Measurements from ENCODE around the gene SNCA. TPM values are rescaled to one million over a fixed set of nuclear protein-coding genes. Genes with fewer than 3 reads are reported as not detected.

Gene SNCA
- total RNA-seq, 1 donor from 2014 or later = 0.20 TPM

DNA sequence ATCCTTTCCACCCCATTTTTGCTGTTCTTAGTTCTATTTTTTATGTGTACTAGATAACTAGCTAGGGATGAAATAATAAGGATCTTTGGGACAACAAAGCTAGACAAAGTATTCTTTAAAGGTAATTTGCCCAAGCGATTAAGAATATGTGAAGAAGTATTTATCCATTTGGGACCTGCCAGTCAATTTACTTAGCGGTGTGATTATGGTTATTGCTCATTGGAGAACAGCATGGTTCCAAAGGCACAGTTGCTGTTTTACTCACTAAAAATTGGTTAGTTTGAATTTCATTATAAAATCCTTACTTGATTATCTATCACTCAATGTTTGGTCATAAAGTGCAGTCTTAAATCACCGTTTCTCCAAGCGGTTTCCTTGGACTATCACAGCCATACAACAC lies 124.1 kb downstream of the SNCA start:
- DNase-seq (ENCODE audit: low spot score) (no peak), ATAC-seq (no peak)

DNA sequence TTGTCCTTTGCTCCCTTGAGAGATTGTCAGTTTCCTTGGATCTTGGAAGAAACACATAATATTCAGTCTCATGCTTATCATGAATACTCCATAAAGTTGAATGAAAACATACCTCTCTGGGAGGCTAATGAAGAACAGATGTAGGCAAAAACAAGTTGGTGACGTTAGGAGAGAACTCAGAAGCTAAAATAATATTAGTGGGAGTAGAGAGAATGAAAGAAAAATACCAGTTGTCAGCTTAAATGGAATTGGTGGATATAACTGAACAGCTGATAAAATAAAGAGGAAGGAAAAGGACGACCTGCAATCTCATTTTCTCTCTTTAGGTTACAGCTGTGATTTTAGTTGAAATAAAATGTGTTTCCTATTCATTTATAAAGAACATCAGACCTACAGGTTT lies 124.8 kb downstream of the SNCA start:
- DNase-seq (ENCODE audit: low spot score) (no peak), ATAC-seq (no peak)

DNA sequence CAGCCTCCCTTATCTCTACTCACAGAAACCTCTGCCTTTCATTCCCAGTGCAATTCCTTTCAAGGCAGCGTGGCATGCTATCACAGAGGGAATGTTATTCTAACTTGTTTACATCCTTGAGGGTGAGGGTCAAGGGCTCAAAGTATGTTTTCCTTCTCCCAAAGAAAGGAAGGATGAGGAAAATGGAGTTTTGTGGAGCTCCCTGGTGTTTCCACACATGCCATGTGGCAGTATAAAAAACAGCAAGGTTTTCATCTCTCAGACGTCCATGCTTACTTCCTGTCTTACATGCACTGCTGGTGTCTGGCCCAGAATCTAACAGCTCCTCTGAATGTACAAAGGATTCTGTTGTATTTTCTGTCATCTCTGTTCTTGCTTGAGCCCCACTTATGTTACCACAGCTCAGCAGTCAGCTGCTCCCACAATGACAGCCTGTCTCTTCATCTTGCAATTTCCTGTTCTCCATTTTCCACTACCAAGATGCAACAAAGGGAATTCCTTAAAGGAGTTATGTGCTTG lies 128.0 kb downstream of the SNCA start:
- no peak for DNase-seq (ENCODE audit: low spot score)
- no peak for ATAC-seq

DNA sequence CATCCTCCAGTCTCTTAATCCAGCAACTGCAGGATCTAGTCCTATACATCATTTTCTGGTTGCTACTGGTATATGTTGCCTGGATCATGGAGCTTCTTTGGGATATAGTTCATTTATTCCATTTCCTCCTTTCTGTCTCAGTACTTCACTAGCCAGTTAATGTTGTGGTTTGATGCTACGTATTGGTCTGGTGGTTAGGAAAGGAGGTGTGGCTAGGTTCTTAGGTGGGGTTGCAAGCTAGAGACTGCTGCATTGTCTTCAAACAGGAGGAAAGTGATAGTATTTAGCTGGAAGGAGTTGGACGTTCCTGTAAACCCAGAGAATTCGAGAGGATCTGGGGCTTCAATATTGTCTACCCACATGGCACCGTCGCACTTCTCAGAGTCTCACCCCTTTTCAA lies 129.5 kb downstream of the SNCA start:
- ATAC-seq = no peak
- DNase-seq (ENCODE audit: low spot score) = no peak

DNA sequence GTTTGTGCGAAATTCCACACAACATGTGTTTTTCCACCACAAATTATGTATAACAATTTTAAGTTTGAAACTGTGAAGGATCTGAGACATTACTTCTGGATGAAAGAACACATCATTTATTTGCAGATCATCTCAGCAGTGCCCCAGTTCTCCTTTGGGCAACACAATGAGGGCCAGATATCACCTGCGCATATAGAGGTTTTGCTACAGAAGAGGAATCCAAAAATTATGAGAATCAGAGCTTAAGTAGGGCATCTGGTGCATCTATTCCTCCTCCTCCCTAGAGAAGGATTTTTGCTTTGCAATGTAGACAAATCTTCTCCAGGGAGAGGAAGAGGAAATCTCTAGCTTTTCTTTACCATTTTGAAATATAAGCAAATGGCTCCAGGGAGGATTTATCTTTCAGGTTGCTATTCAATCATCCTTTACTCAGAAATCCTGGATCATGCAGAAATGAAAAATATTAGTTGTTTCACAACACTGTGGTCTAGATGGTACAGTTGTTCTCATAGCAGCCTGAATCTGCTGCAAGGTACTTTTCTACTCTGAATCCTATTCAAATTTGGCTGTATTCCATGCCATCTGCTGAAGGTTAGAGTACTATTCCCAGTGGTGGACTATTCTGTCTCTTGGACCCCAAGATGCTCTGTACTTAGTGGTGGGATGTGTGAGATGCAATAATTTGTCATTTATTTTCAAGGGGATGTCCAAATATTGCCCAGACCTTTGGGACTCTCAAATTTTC lies 132.1 kb downstream of the SNCA start:
- ATAC-seq (no peak), DNase-seq (ENCODE audit: low spot score) (no peak)

DNA sequence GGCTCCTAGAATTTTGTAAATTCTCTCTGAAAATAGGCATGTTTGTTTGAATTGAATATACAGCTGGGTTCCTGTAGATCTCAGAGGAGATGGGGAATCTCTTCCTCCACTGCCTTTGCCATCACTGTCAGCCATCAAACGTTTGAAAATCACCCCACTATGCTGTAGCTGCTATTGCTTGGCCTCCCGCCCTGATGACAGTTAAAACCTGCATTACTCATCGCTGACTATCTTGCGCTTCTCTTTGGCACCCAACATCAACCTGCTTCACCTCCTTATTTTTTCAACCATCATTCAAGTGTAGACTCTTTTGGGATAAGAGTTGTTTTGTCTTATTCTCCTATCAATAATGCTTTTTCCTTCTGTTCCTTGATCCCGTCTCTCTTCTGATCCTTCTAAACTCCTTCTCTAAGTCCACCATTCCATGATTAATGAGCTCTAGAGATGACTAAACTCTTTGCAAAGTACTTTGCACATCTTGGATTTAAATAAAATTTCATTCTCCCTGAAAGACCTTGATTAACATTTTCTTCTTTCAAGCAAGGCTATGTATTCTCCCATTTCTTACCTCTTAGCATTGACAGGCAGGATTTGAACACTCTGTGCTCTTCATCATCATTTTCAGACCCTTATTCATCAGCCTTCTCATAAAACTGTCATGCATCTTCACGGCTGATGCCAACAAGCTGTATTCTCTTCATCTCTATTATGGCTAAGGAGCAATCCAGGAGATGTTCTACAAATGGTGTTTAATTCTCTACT lies 133.0 kb downstream of the SNCA start:
- no peak for DNase-seq (ENCODE audit: low spot score)

DNA sequence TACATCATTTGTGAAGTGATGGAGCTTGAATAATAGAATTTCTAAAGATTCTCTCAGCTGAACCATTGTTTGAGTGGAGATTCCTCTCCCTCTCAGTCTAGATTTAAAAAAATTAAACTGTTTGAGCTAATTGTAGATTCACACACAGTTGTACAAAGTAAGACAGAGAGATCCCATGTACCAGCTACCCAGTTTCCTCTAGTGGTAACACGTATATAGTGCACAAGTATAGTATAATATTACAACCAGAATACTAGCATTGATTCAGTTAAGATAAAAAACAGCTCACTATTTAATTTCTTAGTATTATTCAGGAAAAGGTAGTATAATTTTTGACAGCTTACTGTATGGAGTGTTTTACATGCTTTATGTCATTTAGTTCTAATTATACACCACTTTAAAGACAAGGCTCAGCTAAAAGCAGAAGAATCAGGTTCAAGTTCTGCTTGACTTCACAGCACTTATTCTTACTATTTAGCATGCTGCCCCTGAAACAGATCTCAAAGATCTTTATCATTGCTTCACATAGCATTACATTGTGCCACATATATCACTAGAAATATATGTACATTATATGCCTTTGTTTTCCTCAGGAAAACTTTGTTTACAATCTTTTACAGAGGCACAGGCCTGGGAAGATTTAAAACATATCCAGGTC lies 136.1 kb downstream of the SNCA start:
- DNase-seq (ENCODE audit: low spot score) = no peak
- ATAC-seq = no peak

More for the DNA sequence above, 133.0 kb downstream of the SNCA start:
- ATAC-seq = no peak

DNA sequence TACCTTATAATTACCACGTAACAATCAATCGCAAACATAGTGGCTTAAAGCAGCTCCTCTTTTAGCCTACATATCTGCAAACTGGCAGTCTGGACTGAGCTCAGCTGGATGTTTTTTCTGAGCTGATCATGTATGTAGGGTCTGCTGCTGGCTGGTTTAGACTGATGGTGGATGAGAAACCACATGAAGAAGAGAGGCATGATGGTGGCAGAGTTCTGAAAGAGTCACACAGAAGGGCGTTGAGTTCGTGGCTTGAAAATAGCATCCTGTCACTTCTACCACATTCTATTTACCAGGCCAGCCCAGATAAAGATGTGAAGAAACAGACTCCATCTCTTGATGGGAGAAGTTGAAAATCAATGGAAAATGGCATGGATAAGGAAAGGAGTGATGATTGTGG lies 151.3 kb downstream of the SNCA start:
- DNase-seq (ENCODE audit: low spot score) = no peak
- ATAC-seq = no peak

DNA sequence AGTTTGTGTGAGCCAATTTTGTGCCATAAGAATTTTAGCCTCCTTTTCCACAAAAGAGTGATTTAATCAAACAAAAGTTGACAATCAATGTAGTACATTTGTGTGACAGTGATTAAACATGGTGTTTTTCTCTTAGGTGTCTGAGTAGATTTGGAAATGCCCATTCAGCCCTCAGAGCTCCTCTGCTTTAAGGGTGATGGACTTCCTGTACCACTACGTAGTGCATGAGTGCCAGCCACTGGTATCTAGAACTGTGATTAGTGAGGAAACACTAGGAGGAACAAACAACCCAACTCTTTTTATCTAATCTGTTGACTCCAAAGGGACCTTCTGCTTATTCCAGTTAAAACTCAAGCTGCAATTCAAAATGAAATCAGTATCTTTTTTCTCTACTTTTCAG lies 151.7 kb downstream of the SNCA start:
- ATAC-seq = no peak

DNA sequence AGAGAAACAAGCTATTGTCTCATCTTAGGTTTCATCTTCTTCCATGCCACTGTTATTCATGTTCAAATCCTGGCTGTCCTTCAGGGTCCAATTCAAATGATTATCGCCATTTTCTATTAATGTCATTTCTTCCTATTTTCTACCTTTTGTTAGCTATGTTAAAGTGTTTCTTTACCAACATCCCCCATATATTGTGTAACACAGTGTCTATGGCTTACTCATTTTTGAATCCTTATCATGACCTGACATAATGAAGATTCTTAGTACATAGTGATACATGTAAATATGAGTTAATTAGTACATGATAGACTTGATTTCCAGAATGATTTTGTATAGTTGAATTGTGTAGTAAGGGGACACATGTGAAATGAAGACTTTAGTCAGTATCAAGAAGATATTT lies 152.4 kb downstream of the SNCA start:
- ATAC-seq = no peak
- DNase-seq (ENCODE audit: low spot score) = no peak

More for the DNA sequence above, 151.7 kb downstream of the SNCA start:
- DNase-seq (ENCODE audit: low spot score) = no peak

DNA sequence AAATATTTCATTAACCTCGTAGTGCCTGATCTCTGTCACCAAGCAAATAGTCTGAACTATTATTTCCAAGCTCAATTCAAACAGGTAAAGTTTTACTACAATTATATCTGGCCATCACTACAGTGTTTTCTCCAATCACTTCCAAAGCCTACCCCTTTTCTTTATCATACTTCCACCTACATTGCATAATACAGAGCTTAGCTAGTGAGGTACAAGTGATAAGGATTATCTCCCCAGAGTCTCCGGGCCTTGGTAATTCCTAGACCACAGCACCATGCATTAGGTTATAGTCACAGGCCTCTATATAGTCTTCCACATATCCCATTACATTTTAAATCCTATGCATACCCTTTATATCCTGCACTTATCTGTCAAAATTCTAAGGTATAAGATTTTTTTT lies 154.2 kb downstream of the SNCA start:
- ATAC-seq (no peak), DNase-seq (ENCODE audit: low spot score) (no peak)

DNA sequence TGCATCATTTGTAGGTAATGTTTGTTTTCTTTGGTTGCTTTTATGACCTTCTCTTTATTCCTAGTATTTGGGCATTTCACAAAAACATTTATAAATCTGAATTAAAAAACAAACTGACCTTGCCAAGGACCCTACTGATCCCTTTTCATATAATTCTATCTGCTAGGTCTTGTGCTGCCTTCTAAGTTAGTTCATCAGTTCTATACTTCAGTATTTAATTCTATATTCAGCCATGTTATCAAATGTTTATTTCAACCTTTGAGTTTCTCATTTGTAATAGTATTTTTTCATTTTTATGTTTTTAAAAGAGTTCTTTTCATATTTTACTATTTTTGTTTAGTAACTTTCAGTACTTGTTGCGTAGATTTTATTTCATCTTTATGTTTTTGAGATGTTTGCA lies 155.3 kb downstream of the SNCA start:
- no peak for ATAC-seq
- DNase-seq (ENCODE audit: low spot score) = no peak

DNA sequence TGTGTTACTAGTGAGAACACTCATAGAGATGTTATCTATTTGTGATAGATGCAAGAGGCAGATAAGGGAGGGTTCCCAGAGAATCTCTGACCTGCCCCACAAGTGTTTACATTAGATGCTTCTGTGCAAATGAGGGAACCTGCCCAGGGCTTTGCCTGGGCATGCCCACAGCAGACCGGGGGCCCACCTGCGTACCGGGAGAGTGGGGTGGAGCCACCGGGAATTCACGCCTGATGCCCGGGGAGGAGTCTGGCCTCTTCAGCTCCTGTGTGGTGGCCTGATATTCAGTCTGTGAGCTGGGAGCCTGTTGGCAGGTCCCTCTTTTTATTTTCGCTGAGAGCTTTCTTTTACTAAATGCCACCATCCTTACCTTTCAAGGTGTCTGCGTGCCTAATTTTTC lies 155.7 kb downstream of the SNCA start:
- ATAC-seq (no peak), DNase-seq (ENCODE audit: low spot score) (no peak)

DNA sequence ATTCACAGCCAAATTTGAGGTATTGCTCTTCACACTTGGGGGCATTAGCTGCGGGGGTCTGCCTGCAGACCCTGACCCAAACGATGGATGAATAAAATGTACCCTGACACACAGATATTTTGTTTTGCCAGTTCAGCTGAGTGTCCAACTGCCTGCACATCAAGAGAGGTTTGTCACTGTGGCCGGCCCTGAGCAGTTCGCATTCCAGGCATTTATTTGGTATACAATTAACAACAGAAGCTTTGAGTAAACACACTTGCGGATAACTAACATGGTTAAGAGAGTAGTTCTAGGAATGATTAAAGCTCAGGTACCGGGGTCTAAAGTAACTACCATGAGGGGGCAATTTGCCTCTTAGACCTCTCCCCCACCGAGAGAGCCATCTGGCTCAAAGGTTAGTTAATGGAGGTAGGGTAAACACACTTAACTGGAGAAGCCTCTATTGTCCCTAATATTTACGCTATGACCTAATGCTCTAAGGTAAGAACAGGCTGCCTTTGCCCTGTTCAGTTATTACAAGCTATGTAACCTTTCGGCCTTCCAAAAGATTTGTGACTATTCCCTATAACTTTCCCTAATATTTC lies 162.0 kb downstream of the SNCA start:
- ATAC-seq (no peak), DNase-seq (ENCODE audit: low spot score) (no peak)

Other genes starting within 250 kb of the SNCA start
- gene MMRN1, start 57.7 kb upstream of the SNCA start, total RNA-seq = 5.0 TPM

Measured in left lobe of liver (tissue), 2 donors.